Measurements from ENCODE around the gene EBF3.

- TF ChIP-seq ZNF124 (CRISPR knock-in tag; IDR thresholded peaks at IDR 0.05) (no peak), ZHX1 (conservative IDR thresholded peaks at IDR 0.05; ENCODE audit: low read length) (no peak), TCF7L2 (IDR thresholded peaks at IDR 0.05; ENCODE audit: low read depth, low read length) (no peak)
Measured at GRCh38 chr10:129946859-129947258, 17.2 kb downstream of the EBF3 start.
